GM19025 (cell line): ENCODE results near the gene ERBIN.
"Not testable (repeated sequence)": the region's sequence is repeated elsewhere in the genome, so short reads cannot be mapped to it uniquely, and the experiment has no call there.

Experiments
- ATAC-seq: cut with Tn5 transposase; IDR thresholded peaks from one replicate; pipeline ENCODE4 v1.9.1; 2021; ENCODE audit warnings: mild to moderate bottlenecking, low read depth, moderate library complexity; ENCODE audit not compliant: unreplicated experiment

The ERBIN gene

GRCh38 chr5:65952259-65952658 is 25.9 kb downstream of the ERBIN start:
- ATAC-seq = no peak

- no peak for ATAC-seq
Observed at GRCh38 chr5:65954200-65954599, 27.8 kb downstream of the ERBIN start.

- no peak for ATAC-seq
Observed at GRCh38 chr5:65955746-65956145, 29.4 kb downstream of the ERBIN start.

- not testable (repeated sequence) for ATAC-seq
Observed at GRCh38 chr5:65957703-65958102, 31.3 kb downstream of the ERBIN start.

GRCh38 chr5:65961633-65962032 is 35.3 kb downstream of the ERBIN start:
- ATAC-seq = peak; percentile 86

- no peak for ATAC-seq
Observed at GRCh38 chr5:65967288-65968066, 41.1 kb downstream of the ERBIN start.

GRCh38 chr5:65969539-65970393 is 43.4 kb downstream of the ERBIN start:
- no peak for ATAC-seq

GRCh38 chr5:65970481-65971367 is 44.3 kb downstream of the ERBIN start:
- no peak for ATAC-seq

- ATAC-seq = no peak
Observed at GRCh38 chr5:65971643-65972042, 45.3 kb downstream of the ERBIN start.

GRCh38 chr5:65972896-65973295 is 46.5 kb downstream of the ERBIN start:
- not testable (repeated sequence) for ATAC-seq

- no peak for ATAC-seq
Observed at GRCh38 chr5:65978251-65978650, 51.9 kb downstream of the ERBIN start.

GRCh38 chr5:65981548-65981947 is 55.2 kb downstream of the ERBIN start:
- no peak for ATAC-seq

- ATAC-seq = no peak
Observed at GRCh38 chr5:65981969-65982619, 55.7 kb downstream of the ERBIN start.

GRCh38 chr5:65982635-65983034 is 56.3 kb downstream of the ERBIN start:
- no peak for ATAC-seq

- ATAC-seq = no peak
Observed at GRCh38 chr5:65984098-65984885, 57.9 kb downstream of the ERBIN start.

- ATAC-seq = no peak
Observed at GRCh38 chr5:65986050-65986451, 59.7 kb downstream of the ERBIN start.

- ATAC-seq = no peak
Observed at GRCh38 chr5:65986796-65987195, 60.4 kb downstream of the ERBIN start.

GRCh38 chr5:65987982-65988381 is 61.6 kb downstream of the ERBIN start:
- ATAC-seq = no peak

- ATAC-seq = no peak
Observed at GRCh38 chr5:65989158-65989557, 62.8 kb downstream of the ERBIN start.
